Neural progenitor cell (in vitro differentiated cells): ENCODE measurements around the gene MRPS34. TPM values are rescaled to one million over a fixed set of nuclear protein-coding genes. Genes with fewer than 3 reads are reported as not detected.
A peak's percentile ranks its signal among the peaks of the same experiment; 100 is the strongest.

Source experiments
- DNase-seq: peaks from one replicate; pipeline ENCODE4 v3.0.0-alpha.2; 2016; ENCODE audit warnings: low spot score
- H2AFZ ChIP-seq: fragments of 200-600 bp; sonication (generic); replicated peaks from 2 replicates; pipeline ENCODE4 v1.6.1; 2016; ENCODE audit warnings: antibody characterized with exemption
- H3F3A ChIP-seq: fragments of 200-600 bp; sonication (generic); 2 replicates; pipeline ENCODE4 v1.6.1; 2016; ENCODE audit warnings: antibody characterized with exemption, low read depth
- H3K27ac ChIP-seq: fragments of 200-600 bp; sonication (generic); 2 replicates; pipeline ENCODE4 v1.5.1; 2016; ENCODE audit warnings: mild to moderate bottlenecking
- H3K27me3 ChIP-seq: fragments of 200-600 bp; sonication (generic); 2 replicates; pipeline ENCODE4 v1.6.1; 2016; ENCODE audit warnings: mild to moderate bottlenecking, moderate library complexity
- H3K36me3 ChIP-seq: fragments of 200-600 bp; sonication (generic); 2 replicates; pipeline ENCODE4 v1.5.1; 2016
- H3K4me1 ChIP-seq: fragments of 200-600 bp; sonication (generic); 2 replicates; pipeline ENCODE4 v1.6.1; 2016; ENCODE audit warnings: mixed run types
- H3K4me2 ChIP-seq: fragments of 200-600 bp; sonication (generic); 2 replicates; pipeline ENCODE4 v1.6.1; 2016
- H3K4me3 ChIP-seq: fragments of 200-600 bp; sonication (generic); 2 replicates; pipeline ENCODE4 v1.5.1; 2016
- H3K79me2 ChIP-seq: fragments of 200-600 bp; sonication (generic); 2 replicates; pipeline ENCODE4 v1.6.1; 2016; ENCODE audit warnings: low read depth
- H3K9ac ChIP-seq: fragments of 200-600 bp; sonication (generic); 2 replicates; pipeline ENCODE4 v1.6.1; 2016
- H3K9me3 ChIP-seq: fragments of 200-600 bp; sonication (generic); 2 replicates; pipeline ENCODE4 v1.5.1; 2016; ENCODE audit warnings: low read depth
- H4K20me1 ChIP-seq: fragments of 200-600 bp; sonication (generic); 2 replicates; pipeline ENCODE4 v1.6.1; 2016; ENCODE audit warnings: low read depth
- H3K27ac Mint-ChIP-seq: 3 replicates; pipeline ENCODE4 v1.8.0; 2021; ENCODE audit warnings: mixed read lengths
- H3K27me3 Mint-ChIP-seq: 2 replicates; pipeline ENCODE4 v1.8.0; 2022; ENCODE audit warnings: low read depth, mild to moderate bottlenecking, inconsistent platforms, moderate library complexity, mixed read lengths; ENCODE audit not compliant: insufficient read depth
- H3K36me3 Mint-ChIP-seq: 3 replicates; pipeline ENCODE4 v1.8.0; 2021; ENCODE audit warnings: mixed read lengths
- H3K4me1 Mint-ChIP-seq: 3 replicates; pipeline ENCODE4 v1.8.0; 2021; ENCODE audit warnings: mixed read lengths
- H3K4me3 Mint-ChIP-seq: 3 replicates; pipeline ENCODE4 v1.8.0; 2021; ENCODE audit warnings: mild to moderate bottlenecking, moderate library complexity, mixed read lengths
- H3K9me3 Mint-ChIP-seq: 3 replicates; pipeline ENCODE4 v1.8.0; 2020; ENCODE audit warnings: mixed read lengths
- CTCF ChIP-seq: fragments of 200-600 bp; sonication (generic); IDR thresholded peaks from 2 replicates; pipeline ENCODE4 v1.5.1; 2017; ENCODE audit warnings: antibody characterized with exemption, mild to moderate bottlenecking
- EZH2 ChIP-seq: fragments of 200-600 bp; sonication (generic); IDR thresholded peaks from 2 replicates; pipeline ENCODE4 v1.6.1; 2017; ENCODE audit warnings: antibody characterized with exemption, mild to moderate bottlenecking, moderate library complexity
- EZH2phosphoT487 ChIP-seq: fragments of 200-600 bp; sonication (generic); IDR thresholded peaks from 2 replicates; pipeline ENCODE4 v1.6.1; 2017; ENCODE audit warnings: antibody characterized with exemption
- total RNA-seq: library from RNA; depleted of rRNA; stranded (reverse); fragments of >200 nt; gene quantifications from 2 replicates; pipeline ENCODE4 v1.2.3, GENCODE V29; 2015; ENCODE audit warnings: low replicate concordance

Gene MRPS34
- total RNA-seq, 1 donor from 2014 or later: 48.4 TPM

GRCh38 chr16:1786242-1787055, 13.5 kb upstream of the MRPS34 start:
- Histone ChIP-seq H3K79me2 (peaks cover 34% of the 10 kb centered on the region), H4K20me1 (peaks cover 31% of the 10 kb centered on the region), H3F3A (peaks cover 6% of the 10 kb centered on the region), H3K9ac (no peak overlapping the region), H3K4me3 (no peak overlapping the region), H3K27ac (no peak overlapping the region), H3K27me3 (no peaks in the 10 kb centered on the region), H2AFZ (no peak overlapping the region), H3K4me2 (no peak overlapping the region), H3K36me3 (no peaks in the 10 kb centered on the region), H3K9me3 (no peaks in the 10 kb centered on the region), H3K4me1 (peaks cover 1% of the 10 kb centered on the region)
- TF ChIP-seq EZH2 (no peak), EZH2phosphoT487 (no peak), CTCF (no peak)
- DNase-seq: no peak
- Mint-ChIP-seq H3K27ac (no peak overlapping the region), H3K4me1 (peaks cover 11% of the 10 kb centered on the region), H3K36me3 (peaks cover 4% of the 10 kb centered on the region), H3K4me3 (no peak overlapping the region), H3K9me3 (no peaks in the 10 kb centered on the region), H3K27me3 (peaks cover 7% of the 10 kb centered on the region)

GRCh38 chr16:1785846-1786170, 12.9 kb upstream of the MRPS34 start:
- Histone ChIP-seq H3K4me2 (no peak overlapping the region), H3K27me3 (no peaks in the 10 kb centered on the region), H3K36me3 (no peaks in the 10 kb centered on the region), H3K4me1 (peaks cover 6% of the 10 kb centered on the region), H3K9ac (no peak overlapping the region), H3F3A (peaks cover 12% of the 10 kb centered on the region), H2AFZ (no peak overlapping the region), H3K4me3 (no peak overlapping the region), H4K20me1 (peaks cover 37% of the 10 kb centered on the region), H3K27ac (no peak overlapping the region), H3K9me3 (no peaks in the 10 kb centered on the region), H3K79me2 (peaks cover 41% of the 10 kb centered on the region)
- Mint-ChIP-seq H3K4me1 (peaks cover 15% of the 10 kb centered on the region), H3K27me3 (peaks cover 9% of the 10 kb centered on the region), H3K4me3 (peak overlapping the region; percentile 46), H3K36me3 (peaks cover 4% of the 10 kb centered on the region), H3K27ac (no peak overlapping the region), H3K9me3 (no peaks in the 10 kb centered on the region)
- no peak for TF ChIP-seq CTCF
- no peak for TF ChIP-seq EZH2phosphoT487
- TF ChIP-seq EZH2: no peak
- no peak for DNase-seq

GRCh38 chr16:1784977-1785845, 12.3 kb upstream of the MRPS34 start:
- Histone ChIP-seq H3F3A (peaks cover 16% of the 10 kb centered on the region), H3K9ac (no peak overlapping the region), H2AFZ (no peak overlapping the region), H4K20me1 (peaks cover 39% of the 10 kb centered on the region), H3K79me2 (peaks cover 43% of the 10 kb centered on the region), H3K9me3 (no peaks in the 10 kb centered on the region), H3K27ac (no peak overlapping the region), H3K4me3 (no peak overlapping the region), H3K27me3 (no peaks in the 10 kb centered on the region), H3K4me1 (peaks cover 6% of the 10 kb centered on the region), H3K36me3 (no peaks in the 10 kb centered on the region), H3K4me2 (no peak overlapping the region)
- Mint-ChIP-seq H3K4me3 (peak overlapping the region; percentile 75), H3K27ac (no peak overlapping the region), H3K9me3 (no peaks in the 10 kb centered on the region), H3K4me1 (peaks cover 15% of the 10 kb centered on the region), H3K36me3 (peaks cover 4% of the 10 kb centered on the region), H3K27me3 (peaks cover 9% of the 10 kb centered on the region)
- no peak for DNase-seq
- TF ChIP-seq EZH2 (no peak), CTCF (no peak)
